Measurements from ENCODE around the gene RNF43.
"Not testable (repeated sequence)": the region's sequence is repeated elsewhere in the genome, so short reads cannot be mapped to it uniquely, and the experiment has no call there.

The RNF43 gene

GRCh38 chr17:58409432-58409831, 7.9 kb downstream of the RNF43 start:
- DNase-seq (ENCODE audit: low read depth in 2 of 2), result no peak

GRCh38 chr17:58403311-58403710, 14.0 kb downstream of the RNF43 start:
- DNase-seq (ENCODE audit: low read depth in 2 of 2), result no peak

GRCh38 chr17:58402679-58403078, 14.7 kb downstream of the RNF43 start:
- DNase-seq (ENCODE audit: low read depth in 2 of 2), result no peak

GRCh38 chr17:58402047-58402446, 15.3 kb downstream of the RNF43 start:
- DNase-seq (ENCODE audit: low read depth in 2 of 2), result no peak

- no peak for DNase-seq (ENCODE audit: low read depth in 2 of 2)
These were observed 16.0 kb downstream of the RNF43 start for GRCh38 chr17:58401287-58401686.

GRCh38 chr17:58400826-58401225, 16.5 kb downstream of the RNF43 start:
- DNase-seq (ENCODE audit: low read depth in 2 of 2), result no peak

- DNase-seq (ENCODE audit: low read depth in 2 of 2), result no peak
These were observed 17.4 kb downstream of the RNF43 start for GRCh38 chr17:58399974-58400373.

- no peak for DNase-seq (ENCODE audit: low read depth in 2 of 2)
These were observed 18.6 kb downstream of the RNF43 start for GRCh38 chr17:58398574-58399266.

- DNase-seq (ENCODE audit: low read depth in 2 of 2), result not testable (repeated sequence)
These were observed 19.9 kb downstream of the RNF43 start for GRCh38 chr17:58397421-58397820.

- DNase-seq (ENCODE audit: low read depth in 2 of 2), result no peak
These were observed 21.2 kb downstream of the RNF43 start for GRCh38 chr17:58396173-58396572.

GRCh38 chr17:58394534-58395223, 22.7 kb downstream of the RNF43 start:
- no peak for DNase-seq (ENCODE audit: low read depth in 2 of 2)

GRCh38 chr17:58391302-58391984, 25.9 kb downstream of the RNF43 start:
- no peak for DNase-seq (ENCODE audit: low read depth in 2 of 2)

GRCh38 chr17:58390884-58391283, 26.4 kb downstream of the RNF43 start:
- DNase-seq (ENCODE audit: low read depth in 2 of 2), result no peak

- no peak for DNase-seq (ENCODE audit: low read depth in 2 of 2)
These were observed 28.8 kb downstream of the RNF43 start for GRCh38 chr17:58388302-58389190.

GRCh38 chr17:58387834-58388233, 29.5 kb downstream of the RNF43 start:
- DNase-seq (ENCODE audit: low read depth in 2 of 2), result no peak

- DNase-seq (ENCODE audit: low read depth in 2 of 2), result no peak
These were observed 30.6 kb downstream of the RNF43 start for GRCh38 chr17:58386708-58387107.

- DNase-seq (ENCODE audit: low read depth in 2 of 2), result no peak
These were observed 31.9 kb downstream of the RNF43 start for GRCh38 chr17:58385359-58385899.

- DNase-seq (ENCODE audit: low read depth in 2 of 2), result no peak
These were observed 32.4 kb downstream of the RNF43 start for GRCh38 chr17:58384897-58385296.

GRCh38 chr17:58383892-58384462, 33.4 kb downstream of the RNF43 start:
- DNase-seq (ENCODE audit: low read depth in 2 of 2), result no peak

GRCh38 chr17:58382872-58383242, 34.5 kb downstream of the RNF43 start:
- DNase-seq (ENCODE audit: low read depth in 2 of 2), result no peak
